Cardiac muscle cell (in vitro differentiated cells and primary cell): ENCODE measurements around the gene GLTPD2. TPM values are rescaled to one million over a fixed set of nuclear protein-coding genes. Genes with fewer than 3 reads are reported as not detected.

Experiments used
- DNase-seq, 2 donors: peaks; one replicate each; pipeline versions ENCODE4 v3.0.0 to v3.0.0-alpha.2; 2010 to 2017; ENCODE audit warnings: low read depth in 1 of 2, low spot score in 1 of 2
- H3K27ac ChIP-seq: fragments of 200-600 bp; sonication (generic); 2 replicates; pipeline ENCODE4 v1.5.1; 2016
- H3K27me3 ChIP-seq: fragments of 200-600 bp; sonication (generic); 2 replicates; pipeline ENCODE4 v1.6.0; 2016; ENCODE audit warnings: control low read depth
- H3K36me3 ChIP-seq: fragments of 200-600 bp; sonication (generic); 2 replicates; pipeline ENCODE4 v1.5.1; 2016; ENCODE audit warnings: control low read depth
- H3K4me1 ChIP-seq: fragments of 200-600 bp; sonication (generic); 2 replicates; pipeline ENCODE4 v1.8.1; 2017; ENCODE audit warnings: low read depth, mild to moderate bottlenecking, mixed run types
- H3K4me3 ChIP-seq: fragments of 200-600 bp; sonication (generic); 2 replicates; pipeline ENCODE4 v1.5.1; 2016; ENCODE audit warnings: mild to moderate bottlenecking
- H3K9me3 ChIP-seq: fragments of 200-600 bp; sonication (generic); 2 replicates; pipeline ENCODE4 v1.5.1; 2017; ENCODE audit warnings: low read depth, mild to moderate bottlenecking, control low read depth
- CTCF ChIP-seq: IDR thresholded peaks from 2 replicates; pipeline ENCODE4 v1.5.1; 2012; ENCODE audit warnings: low read depth, mild to moderate bottlenecking, low read length
- polyA plus RNA-seq: library from polyadenylated mRNA; unstranded; fragments of >200 nt; fragmentation: Nextera tagmentation; extraction: Ambion mirVana; gene quantifications from 2 replicates; pipeline ENCODE4 v1.2.1, GENCODE V29; 2016
- total RNA-seq: library from RNA; depleted of rRNA; stranded (reverse); fragments of >200 nt; gene quantifications from 2 replicates; pipeline ENCODE4 v1.2.3, GENCODE V29; 2016

Gene GLTPD2
- total and polyA plus RNA-seq, 2 experiments from 2014 or later, result 5.4 TPM; not detected in 1

GRCh38 chr17:4836221-4836620 lies 47.5 kb downstream of the GLTPD2 start:
- TF ChIP-seq CTCF, result no peak
- no peaks in the 10 kb centered on the region for H3K27me3 ChIP-seq

GRCh38 chr17:4837471-4838308 lies 48.9 kb downstream of the GLTPD2 start:
- TF ChIP-seq CTCF, result no peak
- Histone ChIP-seq H3K27me3 (no peaks in the 10 kb centered on the region), H3K27ac (peak overlapping the region; percentile 70), H3K4me3 (no peak overlapping the region), H3K9me3 (no peaks in the 10 kb centered on the region), H3K4me1 (peaks cover 26% of the 10 kb centered on the region), H3K36me3 (no peaks in the 10 kb centered on the region)
- DNase-seq, result no peak

More at GRCh38 chr17:4836221-4836620, 47.5 kb downstream of the GLTPD2 start:
- Histone ChIP-seq H3K4me1 (peaks cover 26% of the 10 kb centered on the region), H3K36me3 (no peaks in the 10 kb centered on the region), H3K4me3 (no peak overlapping the region), H3K27ac (no peak overlapping the region), H3K9me3 (no peaks in the 10 kb centered on the region)
- no peak for DNase-seq

GRCh38 chr17:4838309-4838785 lies 49.6 kb downstream of the GLTPD2 start:
- Histone ChIP-seq H3K27me3 (no peaks in the 10 kb centered on the region), H3K27ac (peak overlapping the region; percentile 70), H3K4me1 (peaks cover 26% of the 10 kb centered on the region), H3K36me3 (no peaks in the 10 kb centered on the region), H3K4me3 (no peak overlapping the region), H3K9me3 (no peaks in the 10 kb centered on the region)
- no peak for DNase-seq
- no peak for TF ChIP-seq CTCF

GRCh38 chr17:4839221-4839620 lies 50.5 kb downstream of the GLTPD2 start:
- H3K9me3 ChIP-seq, result no peaks in the 10 kb centered on the region
- no peak overlapping the region for H3K4me3 ChIP-seq
- no peak for TF ChIP-seq CTCF
- H3K27me3 ChIP-seq, result no peaks in the 10 kb centered on the region
- H3K4me1 ChIP-seq, result peaks cover 26% of the 10 kb centered on the region
- no peak overlapping the region for H3K27ac ChIP-seq
- no peaks in the 10 kb centered on the region for H3K36me3 ChIP-seq
- DNase-seq, result no peak

Other genes starting within 250 kb of the GLTPD2 start
- gene MYBBP1A, start 233.6 kb upstream of the GLTPD2 start, total RNA-seq, result 47.4 and 57.1 TPM in 2 replicates
- gene MYBBP1A, start 233.6 kb upstream of the GLTPD2 start, polyA plus RNA-seq, result 51.5 and 69.3 TPM in 2 replicates
- gene GGT6, start 228.4 kb upstream of the GLTPD2 start, total RNA-seq, result not detected in 2 replicates
- gene GGT6, start 228.4 kb upstream of the GLTPD2 start, polyA plus RNA-seq, result not detected in 2 replicates
- 176 and 184 TPM in 2 replicates for gene SMTNL2, start 204.4 kb upstream of the GLTPD2 start, total RNA-seq
- gene SMTNL2, start 204.4 kb upstream of the GLTPD2 start, polyA plus RNA-seq, result 269 TPM in 2 replicates
- 0.71 and 1.1 TPM in 2 replicates for gene ALOX15, start 147.3 kb upstream of the GLTPD2 start, total RNA-seq
- gene ALOX15, start 147.3 kb upstream of the GLTPD2 start, polyA plus RNA-seq, result 1.5 TPM in 1 of 2 replicates, not detected in the other
- 47.3 and 63.2 TPM in 2 replicates for gene PELP1, start 84.8 kb upstream of the GLTPD2 start, total RNA-seq
- 52.6 and 77.7 TPM in 2 replicates for gene PELP1, start 84.8 kb upstream of the GLTPD2 start, polyA plus RNA-seq
- gene ARRB2, start 78.3 kb upstream of the GLTPD2 start, total RNA-seq, result 14.4 and 17.3 TPM in 2 replicates
- gene ARRB2, start 78.3 kb upstream of the GLTPD2 start, polyA plus RNA-seq, result 23.3 and 33.0 TPM in 2 replicates
- 36.8 and 47.7 TPM in 2 replicates for gene MED11, start 57.5 kb upstream of the GLTPD2 start, total RNA-seq
- gene MED11, start 57.5 kb upstream of the GLTPD2 start, polyA plus RNA-seq, result 39.1 and 40.8 TPM in 2 replicates
- not detected in 2 replicates for gene ZMYND15, start 49.1 kb upstream of the GLTPD2 start, total RNA-seq
- not detected in 2 replicates for gene ZMYND15, start 49.1 kb upstream of the GLTPD2 start, polyA plus RNA-seq
- 0.60 and 0.66 TPM in 2 replicates for gene CXCL16, start 49.0 kb upstream of the GLTPD2 start, total RNA-seq
- gene CXCL16, start 49.0 kb upstream of the GLTPD2 start, polyA plus RNA-seq, result 0.89 and 1.2 TPM in 2 replicates
- gene TM4SF5, start 17.1 kb upstream of the GLTPD2 start, total RNA-seq, result not detected in 2 replicates
- gene TM4SF5, start 17.1 kb upstream of the GLTPD2 start, polyA plus RNA-seq, result not detected in 2 replicates
- gene VMO1, start 2.6 kb upstream of the GLTPD2 start, total RNA-seq, result 0.78 and 2.2 TPM in 2 replicates
- gene VMO1, start 2.6 kb upstream of the GLTPD2 start, polyA plus RNA-seq, result 1.1 and 1.2 TPM in 2 replicates
- 136 and 260 TPM in 2 replicates for gene PSMB6, start 7.2 kb downstream of the GLTPD2 start, total RNA-seq
- gene PSMB6, start 7.2 kb downstream of the GLTPD2 start, polyA plus RNA-seq, result 409 and 580 TPM in 2 replicates
- gene PLD2, start 18.2 kb downstream of the GLTPD2 start, total RNA-seq, result 15.0 and 18.3 TPM in 2 replicates
- gene PLD2, start 18.2 kb downstream of the GLTPD2 start, polyA plus RNA-seq, result 12.4 and 16.8 TPM in 2 replicates
- gene MINK1, start 44.4 kb downstream of the GLTPD2 start, total RNA-seq, result 31.3 and 47.7 TPM in 2 replicates
- gene MINK1, start 44.4 kb downstream of the GLTPD2 start, polyA plus RNA-seq, result 27.1 and 35.9 TPM in 2 replicates
- 1.7 and 7.4 TPM in 2 replicates for gene C17orf107, start 110.6 kb downstream of the GLTPD2 start, total RNA-seq
- 1.3 and 1.6 TPM in 2 replicates for gene C17orf107, start 110.6 kb downstream of the GLTPD2 start, polyA plus RNA-seq
- gene CHRNE, start 114.1 kb downstream of the GLTPD2 start, total RNA-seq, result 0.35 and 1.5 TPM in 2 replicates
- gene CHRNE, start 114.1 kb downstream of the GLTPD2 start, polyA plus RNA-seq, result 0.32 and 1.1 TPM in 2 replicates
- gene GP1BA, start 143.3 kb downstream of the GLTPD2 start, total RNA-seq, result not detected in 2 replicates
- 0.61 and 0.81 TPM in 2 replicates for gene GP1BA, start 143.3 kb downstream of the GLTPD2 start, polyA plus RNA-seq
- gene SLC25A11, start 151.1 kb downstream of the GLTPD2 start, total RNA-seq, result 118 and 127 TPM in 2 replicates
- 223 and 229 TPM in 2 replicates for gene SLC25A11, start 151.1 kb downstream of the GLTPD2 start, polyA plus RNA-seq
- gene RNF167, start 151.3 kb downstream of the GLTPD2 start, total RNA-seq, result 67.4 and 73.4 TPM in 2 replicates
- gene RNF167, start 151.3 kb downstream of the GLTPD2 start, polyA plus RNA-seq, result 71.4 and 77.1 TPM in 2 replicates
- gene PFN1, start 159.6 kb downstream of the GLTPD2 start, total RNA-seq, result 1,337 and 2,688 TPM in 2 replicates
- 1,185 and 1,476 TPM in 2 replicates for gene PFN1, start 159.6 kb downstream of the GLTPD2 start, polyA plus RNA-seq
- gene ENO3, start 162.2 kb downstream of the GLTPD2 start, total RNA-seq, result 595 and 1,068 TPM in 2 replicates
- gene ENO3, start 162.2 kb downstream of the GLTPD2 start, polyA plus RNA-seq, result 955 and 1,853 TPM in 2 replicates
- gene SPAG7, start 178.9 kb downstream of the GLTPD2 start, total RNA-seq, result 199 and 227 TPM in 2 replicates
- 394 and 399 TPM in 2 replicates for gene SPAG7, start 178.9 kb downstream of the GLTPD2 start, polyA plus RNA-seq
- 10.5 and 11.6 TPM in 2 replicates for gene CAMTA2, start 198.7 kb downstream of the GLTPD2 start, total RNA-seq
- 17.8 and 18.3 TPM in 2 replicates for gene CAMTA2, start 198.7 kb downstream of the GLTPD2 start, polyA plus RNA-seq
- gene INCA1, start 208.6 kb downstream of the GLTPD2 start, total RNA-seq, result 1.9 and 6.7 TPM in 2 replicates
- 6.4 and 6.9 TPM in 2 replicates for gene INCA1, start 208.6 kb downstream of the GLTPD2 start, polyA plus RNA-seq
- gene KIF1C, start 209.0 kb downstream of the GLTPD2 start, total RNA-seq, result 57.9 and 65.8 TPM in 2 replicates
- 62.9 and 67.1 TPM in 2 replicates for gene KIF1C, start 209.0 kb downstream of the GLTPD2 start, polyA plus RNA-seq
- gene SLC52A1, start 246.5 kb downstream of the GLTPD2 start, total RNA-seq, result not detected in 2 replicates
- 0.16 TPM in 1 of 2 replicates, not detected in the other for gene SLC52A1, start 246.5 kb downstream of the GLTPD2 start, polyA plus RNA-seq